HepG2 (cell line): ENCODE measurements around the gene HSD17B8. TPM values are rescaled to one million over a fixed set of nuclear protein-coding genes. Genes with fewer than 3 reads are reported as not detected.

Experiments used
- FOXO1 ChIP-seq: sonication (generic); formaldehyde crosslinking; IDR thresholded peaks from 2 replicates; pipeline ENCODE4 v1.4.0; 2020; ENCODE audit warnings: missing genetic modification reagents
- ISL2 ChIP-seq: sonication (generic); formaldehyde crosslinking; IDR thresholded peaks from 2 replicates; pipeline ENCODE4 v1.5.0; 2020; ENCODE audit warnings: missing genetic modification reagents
- PITX1 ChIP-seq: sonication (generic); formaldehyde crosslinking; IDR thresholded peaks from 2 replicates; pipeline ENCODE4 v1.5.1; 2020; ENCODE audit warnings: mild to moderate bottlenecking, missing genetic modification reagents
- RBM22 ChIP-seq: fragments of 200-400 bp; formaldehyde crosslinking; optimal IDR thresholded peaks from 2 replicates; pipeline ENCODE3; 2017; ENCODE audit warnings: mild to moderate bottlenecking, low read length, moderate library complexity
- RXRB ChIP-seq: IDR thresholded peaks from 2 replicates; pipeline ENCODE4 v1.6.1; 2016; ENCODE audit warnings: borderline replicate concordance, missing genetic modification reagents, missing compliant biosample characterization
- STAG1 ChIP-seq: sonication (generic); formaldehyde crosslinking; IDR thresholded peaks from 2 replicates; pipeline ENCODE4 v1.4.0; 2020; ENCODE audit warnings: missing genetic modification reagents
- ZBTB3 ChIP-seq: sonication (generic); formaldehyde crosslinking; IDR thresholded peaks from 2 replicates; pipeline ENCODE4 v1.4.0; 2020; ENCODE audit warnings: low read depth, mild to moderate bottlenecking, moderate library complexity, missing genetic modification reagents, borderline replicate concordance
- ZBTB40 ChIP-seq, 2 experiments: fragments of 450-650 bp in 1 of 2; sonication (generic) in 1 of 2; formaldehyde crosslinking in 1 of 2; IDR thresholded peaks; 2 replicates each; pipeline versions ENCODE4 v1.6.1 to v1.8.0; 2016 to 2022; ENCODE audit warnings: antibody characterized with exemption in 1 of 2, mild to moderate bottlenecking in 1 of 2, missing genetic modification reagents in 1 of 2
- ZFY ChIP-seq: sonication (generic); formaldehyde crosslinking; IDR thresholded peaks from 2 replicates; pipeline ENCODE4 v1.4.0; 2020; ENCODE audit warnings: missing genetic modification reagents
- ZNF24 ChIP-seq: fragments of 450-650 bp; IDR thresholded peaks from 2 replicates; pipeline ENCODE4 v1.6.1; 2017; ENCODE audit warnings: antibody characterized with exemption, mild to moderate bottlenecking
- ZNF550 ChIP-seq: sonication (generic); formaldehyde crosslinking; IDR thresholded peaks from 2 replicates; pipeline ENCODE4 v1.4.0; 2020; ENCODE audit warnings: mild to moderate bottlenecking, missing genetic modification reagents, borderline replicate concordance
- ZNF703 ChIP-seq: sonication (generic); formaldehyde crosslinking; IDR thresholded peaks from 2 replicates; pipeline ENCODE4 v1.5.1; 2020; ENCODE audit warnings: missing genetic modification reagents, mild to moderate bottlenecking, moderate library complexity, borderline replicate concordance
- ZNF839 ChIP-seq: sonication (generic); formaldehyde crosslinking; IDR thresholded peaks from 2 replicates; pipeline ENCODE4 v1.4.0; 2020; ENCODE audit warnings: missing genetic modification reagents, mild to moderate bottlenecking, borderline replicate concordance
- ZSCAN25 ChIP-seq: sonication (generic); formaldehyde crosslinking; IDR thresholded peaks from 2 replicates; pipeline ENCODE4 v1.8.0; 2022; ENCODE audit warnings: mild to moderate bottlenecking, missing genetic modification reagents
- polyA plus RNA-seq, 8 experiments: library from polyadenylated mRNA; depleted of rRNA in 3 of 8; stranded (reverse) in 7 of 8; unstranded in 1 of 8; fragments of >200 nt; fragmentation: Illumina TruSeq in 4 of 8; extraction: Trizol in 4 of 8; gene quantifications; 2 replicates each; pipeline versions ENCODE4 v1.2.1 to v1.2.3, GENCODE V29; 2011 to 2016; ENCODE audit warnings: low read depth in 4 of 8, missing spikeins in 1 of 8, mixed read lengths in 1 of 8; ENCODE audit not compliant: insufficient read depth in 1 of 8
- total RNA-seq, 5 experiments: library from RNA; depleted of rRNA; stranded (reverse); fragments of >200 nt; fragmentation: Illumina TruSeq; extraction: Trizol; gene quantifications; 2 replicates each; pipeline ENCODE4 v1.2.3, GENCODE V29; 2016; ENCODE audit warnings: low read depth in 1 of 5
- TF ChIP-seq, protein P1 (sequence below): fragments of 450-650 bp; IDR thresholded peaks from 2 replicates; pipeline ENCODE4 v1.6.1; 2017
- TF ChIP-seq, protein P2 (sequence below): IDR thresholded peaks from 2 replicates; pipeline ENCODE4 v1.6.1; 2016
- TF ChIP-seq, protein P3 (sequence below): sonication (generic); formaldehyde crosslinking; IDR thresholded peaks from 2 replicates; pipeline ENCODE4 v1.8.1; 2023; ENCODE audit warnings: missing genetic modification reagents, mild to moderate bottlenecking, borderline replicate concordance

HSD17B8 gene
- total and polyA plus RNA-seq, 2 of the 13 experiments (the other 11 are each of a cell fraction or from before 2014, with no cell fraction given), result 12.6 to 20.1 TPM

- TF ChIP-seq, protein P1, sequence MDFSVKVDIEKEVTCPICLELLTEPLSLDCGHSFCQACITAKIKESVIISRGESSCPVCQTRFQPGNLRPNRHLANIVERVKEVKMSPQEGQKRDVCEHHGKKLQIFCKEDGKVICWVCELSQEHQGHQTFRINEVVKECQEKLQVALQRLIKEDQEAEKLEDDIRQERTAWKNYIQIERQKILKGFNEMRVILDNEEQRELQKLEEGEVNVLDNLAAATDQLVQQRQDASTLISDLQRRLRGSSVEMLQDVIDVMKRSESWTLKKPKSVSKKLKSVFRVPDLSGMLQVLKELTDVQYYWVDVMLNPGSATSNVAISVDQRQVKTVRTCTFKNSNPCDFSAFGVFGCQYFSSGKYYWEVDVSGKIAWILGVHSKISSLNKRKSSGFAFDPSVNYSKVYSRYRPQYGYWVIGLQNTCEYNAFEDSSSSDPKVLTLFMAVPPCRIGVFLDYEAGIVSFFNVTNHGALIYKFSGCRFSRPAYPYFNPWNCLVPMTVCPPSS, result no peak
- TF ChIP-seq ISL2 (CRISPR knock-in tag) (peak; percentile 87), ZNF839 (CRISPR knock-in tag) (no peak), ZSCAN25 (CRISPR knock-in tag) (peak; percentile 84), ZBTB40 (IDR thresholded peaks at IDR 0.05) (no peak), ZBTB40 (CRISPR knock-in tag; IDR thresholded peaks at IDR 0.05) (peak; percentile 90), ZNF703 (peak; percentile 95; the same call in 1 of the 2 replicates), ZFY (CRISPR knock-in tag) (peak; percentile 83), RBM22 (peak; percentile 79), PITX1 (CRISPR knock-in tag) (peak; percentile 34; the same call in 1 of the 2 replicates), ZNF24 (no peak; the same call in 1 of the 2 replicates), ZNF550 (CRISPR knock-in tag) (no peak), FOXO1 (CRISPR knock-in tag) (peak; percentile 86), RXRB (CRISPR knock-in tag) (peak; percentile 79), ZBTB3 (CRISPR knock-in tag) (no peak; the same call in none of the 2 replicates), STAG1 (CRISPR knock-in tag) (no peak)
- TF ChIP-seq, protein P2, sequence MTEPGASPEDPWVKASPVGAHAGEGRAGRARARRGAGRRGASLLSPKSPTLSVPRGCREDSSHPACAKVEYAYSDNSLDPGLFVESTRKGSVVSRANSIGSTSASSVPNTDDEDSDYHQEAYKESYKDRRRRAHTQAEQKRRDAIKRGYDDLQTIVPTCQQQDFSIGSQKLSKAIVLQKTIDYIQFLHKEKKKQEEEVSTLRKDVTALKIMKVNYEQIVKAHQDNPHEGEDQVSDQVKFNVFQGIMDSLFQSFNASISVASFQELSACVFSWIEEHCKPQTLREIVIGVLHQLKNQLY, result peak; percentile 33; the same call in 1 of the 2 replicates
- TF ChIP-seq, protein P3, sequence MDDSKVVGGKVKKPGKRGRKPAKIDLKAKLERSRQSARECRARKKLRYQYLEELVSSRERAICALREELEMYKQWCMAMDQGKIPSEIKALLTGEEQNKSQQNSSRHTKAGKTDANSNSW (CRISPR knock-in tag), result peak; percentile 58; the same call in 1 of the 2 replicates
Observed at GRCh38 chr6:33200219-33201146, 4.0 kb upstream of the HSD17B8 start, which contains the start of the genes RXRB and SLC39A7 (continued).
